Astrocyte of the hippocampus (primary cell): ENCODE results near the gene SRSF5.
A peak's percentile ranks its signal among the peaks of the same experiment; 100 is the strongest.
"Not testable (repeated sequence)": the region's sequence is repeated elsewhere in the genome, so short reads cannot be mapped to it uniquely, and the experiment has no call there.

ENCODE experiments used
- DNase-seq: peaks from one replicate; pipeline ENCODE4 v3.0.0; 2011; ENCODE audit warnings: low read depth, low spot score

SRSF5 gene

DNA sequence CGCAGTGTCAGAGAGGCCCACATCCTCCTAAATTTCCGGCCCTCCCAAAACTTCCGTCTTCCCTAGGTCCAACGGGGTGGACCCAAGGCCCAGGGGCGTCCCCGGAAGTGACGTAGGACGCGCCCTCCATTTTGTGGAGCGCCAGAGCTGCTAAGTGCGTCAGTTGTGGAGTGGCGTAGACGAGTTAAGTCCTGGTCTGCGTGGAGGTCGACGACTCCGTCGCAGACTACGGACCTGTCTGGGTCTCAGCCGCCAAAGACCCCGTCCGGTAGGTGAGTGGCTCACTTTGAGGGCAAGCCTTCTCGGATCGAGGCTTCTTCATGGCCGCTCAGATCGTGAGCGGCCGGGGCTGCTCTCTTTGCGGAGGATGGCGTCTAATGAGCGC, at the start of gene SRSF5:
SRSF5 (plus strand) TSS at position 159 of the 385 bp plus-strand sequence. CDS start 1,015 bp downstream, outside the sequence.
- peak; percentile 98 for DNase-seq

DNA sequence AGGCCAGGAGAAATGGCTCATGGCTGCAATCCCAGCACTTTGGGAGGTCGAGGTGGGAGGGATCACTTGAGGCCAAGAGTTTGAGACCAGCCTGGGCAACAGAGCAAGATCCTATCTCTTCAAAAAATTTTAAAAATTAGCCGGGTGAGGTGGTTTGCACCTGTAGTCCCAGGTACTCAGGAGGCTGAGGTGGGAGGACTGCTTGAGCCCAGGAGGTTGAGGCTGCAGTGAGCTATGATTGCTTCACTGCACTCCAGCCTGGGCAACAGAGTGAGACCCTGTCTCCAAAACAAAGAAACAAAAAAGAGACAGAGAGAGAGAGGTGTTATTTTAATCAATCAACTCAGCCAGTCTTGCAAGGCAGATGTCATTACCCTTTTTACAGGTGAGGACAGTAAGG, 48.3 kb upstream of the SRSF5 start:
- not testable (repeated sequence) for DNase-seq

DNA sequence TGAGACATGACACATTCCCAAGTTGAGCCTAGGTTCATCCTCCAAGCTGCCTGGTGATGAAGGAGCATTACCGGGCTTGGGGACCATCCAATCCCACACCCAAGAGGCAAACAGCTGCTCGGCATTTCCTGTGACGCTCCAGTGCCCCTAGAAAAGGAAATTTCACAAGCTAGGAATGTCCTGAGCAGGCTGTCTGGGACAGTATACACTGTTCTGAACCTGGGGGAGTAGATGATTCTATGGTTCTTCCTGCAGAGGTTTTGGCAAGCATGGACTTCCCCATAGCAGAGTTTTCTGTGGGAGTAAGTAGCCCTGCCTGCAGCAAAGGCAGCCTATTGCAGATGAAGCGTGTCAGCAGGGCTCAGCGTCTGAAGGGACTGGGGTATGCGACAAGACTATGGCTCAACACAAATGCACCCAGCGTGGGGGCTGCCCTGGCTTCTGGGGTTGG, 47.4 kb upstream of the SRSF5 start:
- peak; percentile 78 for DNase-seq

DNA sequence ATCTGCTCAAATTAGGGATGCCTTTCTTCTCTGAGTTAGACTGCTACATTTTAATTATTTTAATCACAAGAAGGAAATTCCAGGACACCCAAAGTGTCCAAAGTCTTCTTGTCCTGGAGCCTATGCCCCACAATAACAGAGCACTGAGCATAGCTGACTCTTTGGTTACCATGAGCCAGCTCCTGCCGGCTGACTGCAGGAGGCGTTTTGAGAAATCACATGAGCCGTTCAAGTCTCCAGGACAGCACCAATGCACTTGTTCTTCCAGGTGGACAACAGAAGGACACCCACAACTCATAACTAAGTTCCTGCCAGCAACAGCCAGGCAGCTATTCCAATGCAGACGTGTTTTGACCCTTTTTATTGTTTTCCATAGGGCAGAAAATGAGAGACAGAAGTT, 46.0 kb upstream of the SRSF5 start:
- no peak for DNase-seq

DNA sequence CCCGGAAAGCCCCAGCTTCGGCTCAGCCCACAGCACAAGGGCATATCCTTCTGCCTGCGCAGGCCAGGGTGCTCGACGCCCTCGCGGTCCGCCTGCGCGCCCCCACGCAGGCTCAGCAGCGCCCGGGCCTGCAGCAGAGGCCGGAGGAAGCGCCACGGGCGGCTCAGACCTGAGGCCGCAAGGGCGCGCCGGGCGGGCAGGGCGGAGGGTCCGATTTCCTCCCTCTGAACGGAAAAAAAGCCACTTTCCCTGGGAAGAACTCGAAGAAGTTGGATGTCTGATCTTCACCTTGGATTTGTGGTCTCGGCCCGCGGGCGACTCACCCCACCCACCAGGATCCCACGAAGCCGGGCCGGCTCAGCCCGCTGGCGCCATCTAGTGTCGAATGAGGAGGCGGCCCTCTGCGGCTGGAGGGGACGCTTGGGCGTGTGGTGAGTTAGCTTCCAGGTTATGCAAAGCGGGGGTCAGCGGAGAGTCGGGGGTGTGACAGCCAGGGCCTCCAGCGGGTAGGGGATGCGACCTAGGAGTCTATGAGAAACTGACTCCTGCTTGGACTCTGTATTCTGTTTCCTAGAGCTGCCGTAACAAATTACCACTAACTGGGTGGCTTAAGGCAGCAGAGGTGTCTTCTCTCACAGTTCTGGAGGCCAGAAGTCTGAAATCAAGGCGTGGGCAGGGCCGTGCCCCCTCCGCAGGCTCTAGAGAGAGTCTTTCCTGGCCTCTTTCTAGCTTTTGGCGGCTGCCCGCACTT, 40.0 kb upstream of the SRSF5 start:
- DNase-seq: peak; percentile 87

DNA sequence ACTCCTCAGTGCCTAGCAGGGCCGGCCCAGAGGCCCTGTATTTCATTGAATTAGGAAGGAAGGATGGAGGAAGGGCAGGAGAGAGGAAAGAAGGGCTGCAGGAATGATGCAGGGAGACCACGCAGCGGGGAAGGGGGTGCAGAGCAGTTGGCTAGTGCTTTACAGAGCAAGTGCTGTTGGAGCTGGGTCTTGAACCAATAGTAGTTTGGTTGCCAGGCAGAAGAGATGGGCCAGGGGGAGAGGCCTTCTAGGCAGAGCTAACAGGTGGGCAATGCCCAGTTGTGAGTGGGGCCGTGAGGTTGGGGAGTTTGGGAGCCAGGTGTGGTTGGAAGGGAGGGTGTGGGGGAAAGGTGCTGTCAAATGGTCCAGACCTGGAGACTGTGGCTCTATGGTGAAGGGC, 39.1 kb upstream of the SRSF5 start:
- DNase-seq: no peak

DNA sequence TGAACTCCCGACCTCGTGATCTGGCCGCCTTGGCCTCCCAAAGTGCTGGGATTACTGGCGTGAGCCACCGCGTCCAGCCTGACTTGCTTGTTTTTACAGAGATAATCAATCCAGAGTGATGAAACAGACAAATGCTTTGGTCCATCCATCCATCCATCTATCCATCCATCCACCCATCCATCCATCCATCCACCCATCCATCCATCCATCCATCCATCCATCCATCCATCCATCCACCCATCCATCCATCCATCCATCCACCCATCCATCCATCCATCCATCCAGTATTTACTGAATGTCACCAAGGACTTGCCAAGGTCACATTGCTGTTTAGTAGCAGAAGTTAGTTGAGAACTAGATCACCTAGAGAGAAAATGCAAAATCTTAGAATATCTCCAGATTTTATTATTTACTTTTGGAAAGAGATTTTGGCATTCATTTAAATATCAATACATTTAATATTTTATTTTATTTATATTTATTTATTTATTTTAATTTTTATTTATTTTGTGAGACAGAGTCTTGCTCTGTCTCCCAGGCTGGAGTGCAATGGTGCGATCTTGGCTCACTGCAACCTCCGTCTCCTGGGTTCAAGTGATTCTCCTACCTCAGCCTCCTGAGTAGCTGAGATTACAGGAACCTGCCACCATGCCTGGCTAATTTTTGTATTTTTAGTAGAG, 34.9 kb upstream of the SRSF5 start:
- not testable (repeated sequence) for DNase-seq

DNA sequence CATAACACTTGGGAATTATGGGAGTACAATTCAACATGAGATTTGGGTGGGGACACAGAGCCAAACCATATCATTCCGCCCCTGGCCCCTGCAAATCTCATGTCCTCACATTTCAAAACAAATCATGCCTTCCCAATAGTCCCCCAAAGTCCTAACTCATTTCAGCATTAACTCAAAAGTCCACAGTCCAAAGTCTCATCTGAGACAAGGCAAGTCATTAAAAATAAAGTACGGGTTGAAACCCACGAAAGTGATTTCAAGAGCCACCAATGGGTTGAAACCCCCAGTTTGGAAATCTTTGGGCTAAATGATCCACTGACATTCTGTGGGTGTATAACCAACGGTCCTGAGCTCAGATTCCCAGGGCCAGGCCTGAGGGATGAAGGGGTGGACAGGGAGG, 30.5 kb upstream of the SRSF5 start:
- DNase-seq: not testable (repeated sequence)

DNA sequence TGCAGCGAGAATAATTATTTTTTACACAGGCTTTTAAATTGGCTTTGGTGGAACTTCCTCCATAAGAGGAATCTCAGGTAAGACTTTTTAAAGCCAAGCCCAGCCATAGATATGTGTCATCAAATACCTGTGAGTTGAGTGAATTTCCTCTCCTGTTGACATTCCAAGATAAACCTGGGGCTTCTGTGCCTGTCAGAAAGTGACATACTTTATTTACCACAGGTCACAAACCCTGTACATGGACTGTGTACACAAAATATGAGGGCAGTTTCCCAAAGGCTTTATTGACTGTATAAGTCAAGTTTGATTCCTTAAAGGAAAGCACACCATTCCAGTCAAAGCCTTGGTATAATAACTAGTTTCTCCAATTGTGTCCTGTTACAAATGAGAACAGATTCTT, 25.9 kb upstream of the SRSF5 start:
- DNase-seq: no peak

DNA sequence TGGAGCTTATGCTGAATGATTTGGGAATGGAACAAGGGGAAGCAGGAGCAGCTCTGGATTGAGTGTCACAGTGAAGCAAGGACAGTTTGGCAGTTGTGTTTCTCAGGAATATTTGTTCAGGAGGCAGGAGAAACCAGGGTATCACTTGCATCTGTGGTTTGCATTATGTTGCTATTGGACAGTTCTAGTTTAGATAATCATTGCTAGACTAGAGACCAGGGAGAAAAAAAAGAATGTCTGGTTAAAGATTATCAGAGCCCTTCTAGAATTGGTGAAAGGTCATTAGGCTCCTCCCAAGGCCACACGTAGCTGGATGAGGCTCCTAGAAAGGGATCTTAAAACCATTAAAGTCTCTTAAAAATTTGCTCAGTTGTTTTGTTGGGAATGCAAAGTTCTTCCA, 17.0 kb upstream of the SRSF5 start:
- DNase-seq: no peak

DNA sequence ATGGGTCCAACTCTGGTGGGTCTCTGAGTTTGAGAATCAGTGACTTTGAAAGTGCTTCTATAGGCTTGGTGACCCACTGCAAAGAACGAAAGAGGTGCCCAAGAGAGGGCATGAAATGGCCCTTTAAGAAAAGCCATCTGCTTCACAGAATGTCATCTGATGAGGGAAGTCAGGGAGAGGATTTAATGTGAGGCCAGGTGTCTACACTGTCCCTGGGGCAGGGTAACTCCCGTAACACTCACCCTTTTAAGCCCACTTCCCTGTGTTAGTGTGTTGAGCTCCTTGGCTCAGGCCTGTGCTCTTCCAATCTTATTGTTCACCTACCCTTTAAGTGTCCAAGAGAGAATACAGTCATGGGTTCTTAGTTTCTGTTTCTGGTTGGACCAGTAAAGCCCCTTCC, 16.4 kb upstream of the SRSF5 start:
- no peak for DNase-seq

DNA sequence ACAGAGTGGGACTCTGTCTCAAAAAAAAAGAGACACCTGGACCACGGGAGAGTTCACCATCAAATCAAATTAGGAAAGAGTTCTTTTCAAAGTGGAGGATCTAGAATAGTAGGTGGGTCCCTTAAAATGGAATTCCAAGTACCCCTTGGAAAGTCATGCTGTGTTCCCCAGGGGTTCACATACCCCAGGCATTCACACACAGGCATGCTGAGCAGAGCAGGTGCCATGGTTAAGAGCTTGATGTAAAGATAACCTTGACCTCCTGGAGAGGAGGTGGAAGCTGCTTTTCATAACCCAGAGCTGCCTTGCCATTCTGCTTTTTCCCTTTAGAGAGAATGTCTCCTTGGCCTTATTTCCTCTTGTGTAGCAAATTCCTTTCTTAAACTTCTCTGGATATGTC, 14.2 kb upstream of the SRSF5 start:
- DNase-seq: no peak

DNA sequence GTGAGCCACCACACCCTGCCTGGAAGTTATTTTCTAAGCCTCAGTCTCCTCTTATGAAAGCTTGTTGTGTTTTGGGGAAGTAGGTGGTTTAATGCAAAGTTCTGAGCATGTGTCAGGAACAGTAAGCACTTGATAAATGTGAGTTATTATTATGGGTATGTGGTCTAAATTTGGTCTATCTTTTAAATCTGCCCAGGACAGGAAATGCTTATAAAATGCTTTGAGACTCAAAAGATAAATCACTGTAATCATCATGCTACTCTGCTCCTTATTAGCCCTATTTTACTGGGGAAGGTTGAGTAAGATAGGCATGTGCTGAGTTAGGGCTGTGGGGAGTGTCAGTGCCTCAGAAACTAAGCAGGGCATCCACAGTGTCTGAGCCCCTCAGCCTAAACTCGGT, 13.1 kb upstream of the SRSF5 start:
- no peak for DNase-seq

DNA sequence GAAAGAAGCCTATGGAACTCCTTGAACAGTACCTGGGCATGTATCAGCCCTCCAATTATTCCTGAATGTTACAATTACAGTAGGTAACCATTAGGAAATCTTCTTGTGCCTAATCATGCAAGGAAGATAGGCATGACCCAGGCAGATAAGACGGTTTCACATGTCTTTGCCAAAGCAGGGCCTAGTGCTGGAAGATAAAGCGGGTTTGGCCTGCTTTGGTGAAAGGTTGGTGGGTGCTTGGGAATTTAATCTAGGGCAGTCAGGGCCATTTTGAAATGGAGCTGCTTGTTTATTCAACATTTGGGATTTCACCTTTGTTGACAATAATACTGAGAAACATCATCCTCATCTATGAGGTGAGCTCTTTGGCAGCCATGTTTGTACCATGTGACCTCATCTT, 12.5 kb upstream of the SRSF5 start:
- no peak for DNase-seq

DNA sequence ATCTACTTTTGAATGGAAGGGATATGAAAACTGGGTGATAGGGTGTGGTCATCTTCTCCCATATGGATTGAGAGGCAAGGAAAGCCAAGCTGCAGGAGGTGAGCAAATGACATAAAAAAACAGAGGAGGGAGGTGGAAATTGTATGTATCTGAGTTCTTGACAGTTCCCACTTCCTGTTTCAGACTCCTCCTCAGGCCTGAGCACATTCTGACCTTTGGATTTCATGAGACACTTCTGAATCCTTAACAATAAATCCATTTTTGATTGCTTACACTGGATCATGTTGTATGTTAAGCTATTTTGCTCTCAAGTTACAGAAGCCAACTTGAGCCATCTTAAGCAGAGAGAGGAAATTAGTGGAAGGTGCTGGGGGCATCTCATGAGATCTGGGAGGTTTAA, 11.6 kb upstream of the SRSF5 start:
- DNase-seq: no peak

DNA sequence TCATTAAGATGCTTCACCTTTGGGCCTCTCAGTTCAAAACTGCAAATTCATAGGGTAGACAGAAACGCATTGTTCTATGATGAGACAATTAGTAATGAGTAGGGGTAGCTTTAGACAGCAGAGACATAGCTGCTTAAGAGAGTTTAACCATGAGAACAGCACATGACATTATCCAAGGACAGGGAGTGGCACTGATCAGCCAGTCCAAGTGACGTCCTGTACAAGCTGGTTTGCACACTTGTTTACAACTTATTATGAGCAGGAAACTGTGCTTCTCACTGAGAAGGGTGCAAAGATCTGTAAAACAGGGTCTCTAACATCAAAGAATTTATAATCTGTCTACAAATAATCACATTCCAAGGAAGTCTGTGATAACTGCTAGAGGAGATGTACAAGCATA, 11.2 kb upstream of the SRSF5 start:
- no peak for DNase-seq

DNA sequence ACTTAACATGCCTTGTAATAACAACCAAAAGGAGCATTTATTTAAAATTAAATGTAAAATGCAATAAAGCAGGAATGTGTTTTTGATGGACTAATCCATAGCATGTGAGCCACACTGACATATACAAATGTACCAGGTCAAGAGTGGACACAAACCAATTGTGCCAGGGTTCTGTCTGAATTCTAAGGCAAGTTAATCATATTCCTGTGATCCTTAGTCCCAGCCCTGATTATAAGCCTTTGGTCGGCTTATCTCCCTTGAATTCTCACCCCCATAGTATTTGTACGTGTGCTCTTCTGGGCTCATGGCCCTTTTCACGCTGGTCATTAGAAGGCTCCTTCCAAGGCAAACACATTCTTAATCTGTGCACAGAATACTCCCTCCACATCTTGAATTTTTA, 10.6 kb upstream of the SRSF5 start:
- no peak for DNase-seq

DNA sequence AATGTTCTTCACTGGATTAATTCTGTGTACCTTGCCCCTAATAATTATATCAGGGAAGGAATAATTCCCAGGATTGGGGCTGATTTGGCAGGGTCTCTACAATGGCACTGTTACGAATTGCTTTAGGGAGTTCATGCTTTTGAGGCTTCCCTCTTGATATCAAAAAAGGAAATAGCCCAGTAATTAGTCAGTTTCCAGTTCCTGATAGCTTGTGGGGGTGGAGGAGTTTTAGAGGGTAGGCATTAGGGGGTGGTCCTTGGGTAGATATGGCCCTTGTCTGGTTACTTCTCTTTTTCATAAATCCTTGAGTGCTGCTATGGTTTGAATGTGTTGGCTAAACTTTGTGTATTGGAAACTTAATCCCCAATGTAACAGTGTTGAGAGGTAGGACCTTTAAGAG, 6.1 kb upstream of the SRSF5 start:
- DNase-seq: no peak

DNA sequence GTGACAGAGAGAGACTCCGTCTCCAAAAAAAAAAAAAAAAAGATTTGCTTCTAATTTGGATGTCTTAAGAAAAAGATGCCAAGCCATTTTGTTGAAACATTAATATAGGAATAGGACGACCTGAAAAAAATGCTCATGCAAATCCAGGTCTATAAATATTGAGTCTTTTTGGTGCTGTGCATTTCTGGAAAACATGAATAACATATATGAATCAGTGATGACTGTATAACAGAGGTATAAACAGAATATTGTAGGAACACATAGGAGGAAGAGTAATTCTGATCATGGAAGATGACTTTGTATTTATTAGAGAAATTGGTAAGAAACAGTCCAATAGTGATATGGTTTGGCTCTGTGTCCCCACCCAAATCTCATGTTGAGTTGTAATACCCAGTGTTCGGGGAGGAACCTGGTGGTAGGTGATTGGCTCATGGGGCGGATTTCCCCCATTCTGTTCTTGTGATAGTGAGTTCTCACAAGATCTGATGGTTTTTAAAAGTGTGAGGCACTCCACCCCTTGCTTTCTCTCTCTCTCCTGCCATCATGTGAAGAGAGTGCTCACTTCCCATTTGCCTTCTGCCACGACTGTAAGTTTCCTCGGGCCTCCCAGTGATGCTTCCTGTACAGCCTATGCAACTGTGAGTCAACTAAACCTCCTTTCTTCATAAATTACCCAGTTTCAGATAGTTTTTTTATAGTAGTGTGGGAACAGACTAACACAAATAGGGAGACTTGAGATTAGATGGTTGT, 3.0 kb upstream of the SRSF5 start:
- DNase-seq: no peak

DNA sequence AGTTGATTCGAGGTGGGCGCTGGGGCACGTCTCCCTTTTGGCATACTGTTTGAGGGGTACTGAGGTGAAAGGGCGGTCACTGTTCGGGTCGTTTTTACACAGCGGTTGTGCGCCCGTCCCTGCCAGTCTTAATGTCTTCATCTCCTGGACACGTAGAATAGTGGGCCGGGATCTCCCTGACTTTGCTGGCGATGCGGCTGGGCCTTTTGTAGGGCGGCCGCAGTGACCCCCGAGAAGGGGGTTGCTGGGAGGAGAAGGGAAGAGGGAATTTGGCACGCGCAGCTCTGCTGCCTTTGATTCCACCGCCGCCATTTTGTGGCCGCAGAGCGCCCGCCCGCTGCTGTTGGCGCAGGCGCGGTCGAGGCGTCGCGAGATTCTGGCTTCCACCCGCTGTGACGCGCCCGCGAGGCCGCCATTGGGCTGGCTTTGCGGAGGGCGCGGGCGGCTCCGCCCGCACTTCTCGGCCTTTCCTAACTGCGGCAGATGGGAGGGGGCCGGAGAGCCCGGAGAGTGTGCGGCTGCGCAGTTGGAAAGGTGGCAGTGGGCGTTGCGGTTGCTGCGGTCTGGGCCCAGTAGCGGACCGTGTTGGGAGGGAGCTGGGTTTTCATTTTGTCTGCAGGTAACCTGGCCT, 542 bp downstream of the SRSF5 start:
- DNase-seq: peak; percentile 98

DNA sequence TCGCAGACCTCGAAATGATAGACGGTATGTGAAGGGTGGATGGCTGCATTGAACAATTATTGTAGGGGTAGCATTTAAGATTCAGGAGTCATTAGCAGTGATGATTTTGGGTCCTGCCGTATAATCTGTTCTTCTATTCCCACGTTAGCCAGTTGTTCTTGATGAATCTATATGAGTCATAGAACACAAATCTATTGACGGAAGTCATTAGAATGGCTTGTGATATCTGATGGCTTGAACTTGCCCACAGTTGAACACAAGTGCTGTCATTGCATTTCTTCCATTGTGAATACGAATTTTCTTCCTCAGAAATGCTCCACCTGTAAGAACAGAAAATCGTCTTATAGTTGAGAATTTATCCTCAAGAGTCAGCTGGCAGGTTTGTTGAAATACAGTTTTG, 1.9 kb downstream of the SRSF5 start:
- no peak for DNase-seq

DNA sequence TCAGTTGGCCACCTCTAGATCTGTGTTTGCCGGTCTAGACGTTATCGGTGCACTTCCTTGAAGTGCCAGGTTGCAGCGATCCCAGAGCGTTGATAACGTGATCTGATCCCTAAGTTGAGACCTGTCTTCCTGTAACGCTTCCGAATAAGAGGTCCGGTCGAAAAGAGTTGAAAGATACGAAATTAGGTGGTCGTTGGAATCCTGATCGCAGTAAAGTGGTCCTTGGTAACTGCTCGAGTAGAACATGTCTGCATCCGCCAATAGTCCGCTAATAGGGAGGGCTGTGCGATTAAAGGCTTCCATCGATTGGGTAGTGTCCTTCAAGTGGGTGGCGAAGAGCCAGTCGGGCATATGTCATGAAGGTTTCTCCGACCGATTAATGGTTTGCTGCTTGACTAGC, 2.7 kb downstream of the SRSF5 start:
- no peak for DNase-seq
